GM20431 (cell line): Measurements from ENCODE around the gene SPO11.

Experiments used
- in situ Hi-C: fragments of 300-500 bp; cut with MseI, MboI; formaldehyde crosslinking; loops from one replicate; pipeline ENCODE4 v1.15.0; 2020; ENCODE audit warnings: low sequenced_read_pairs; ENCODE audit not compliant: unreplicated experiment

SPO11 gene

DNA sequence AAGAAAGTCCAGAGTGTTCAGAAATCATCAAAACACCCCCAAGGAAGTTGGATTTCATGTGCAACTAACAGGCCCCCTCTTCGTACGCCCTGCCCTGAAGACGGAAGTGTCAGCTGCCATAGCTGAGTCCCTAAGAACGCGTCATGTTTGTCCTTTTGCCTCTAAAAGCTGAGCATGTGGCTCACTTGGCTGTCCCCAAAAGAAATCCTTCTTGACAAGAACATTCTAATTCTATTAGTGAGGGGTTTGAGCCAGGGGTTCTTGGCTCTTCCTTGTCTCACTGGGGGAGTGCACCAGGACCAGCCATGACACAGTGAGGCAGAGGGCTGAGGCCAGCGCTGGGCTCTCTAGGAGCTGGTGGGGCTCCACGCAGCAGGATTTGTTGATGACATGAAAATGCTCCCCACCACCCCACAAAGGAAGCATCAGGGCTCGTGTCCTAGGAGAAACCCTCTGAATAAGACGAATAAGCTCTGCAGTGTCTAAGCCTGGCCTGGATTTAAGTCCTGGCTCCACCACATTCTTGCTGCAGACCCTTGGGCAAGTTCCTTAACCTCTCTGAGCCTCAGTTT is 20.0 kb upstream of the SPO11 start:
- in situ Hi-C loops, result no loop called here

DNA sequence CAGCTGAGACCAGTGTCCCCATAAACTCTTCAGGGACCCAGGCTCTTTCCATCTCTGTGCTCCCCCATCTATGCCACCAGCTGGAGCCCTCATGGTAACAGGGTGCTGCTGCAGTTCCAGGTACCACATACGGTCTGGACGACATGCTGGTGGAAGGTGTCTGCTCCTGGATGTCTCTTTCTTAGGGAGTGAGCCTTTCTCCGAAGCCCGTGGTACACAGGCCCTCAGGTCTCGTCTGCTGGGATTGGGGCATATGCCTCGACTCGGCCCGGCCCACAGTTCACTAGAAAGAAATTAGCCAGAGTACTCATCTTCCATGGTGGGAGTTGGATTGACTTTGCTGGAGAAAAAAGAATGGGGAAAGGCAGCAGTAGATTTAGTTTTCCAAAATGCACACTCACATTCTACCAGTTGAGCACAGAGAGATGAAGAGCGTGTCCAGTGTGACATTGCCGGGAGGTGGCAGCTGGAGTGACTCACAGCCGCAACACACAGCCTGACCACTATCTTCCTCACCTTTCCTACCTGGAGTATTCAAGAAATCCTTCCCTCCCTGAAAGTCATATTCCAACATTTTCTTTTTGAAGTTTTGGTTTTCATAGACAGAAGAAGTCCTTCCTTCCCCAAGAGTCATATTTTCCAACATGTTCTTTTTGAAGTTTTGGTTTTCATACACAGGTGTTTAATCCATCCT is 18.6 kb upstream of the SPO11 start:
- in situ Hi-C loops, result no loop called here

DNA sequence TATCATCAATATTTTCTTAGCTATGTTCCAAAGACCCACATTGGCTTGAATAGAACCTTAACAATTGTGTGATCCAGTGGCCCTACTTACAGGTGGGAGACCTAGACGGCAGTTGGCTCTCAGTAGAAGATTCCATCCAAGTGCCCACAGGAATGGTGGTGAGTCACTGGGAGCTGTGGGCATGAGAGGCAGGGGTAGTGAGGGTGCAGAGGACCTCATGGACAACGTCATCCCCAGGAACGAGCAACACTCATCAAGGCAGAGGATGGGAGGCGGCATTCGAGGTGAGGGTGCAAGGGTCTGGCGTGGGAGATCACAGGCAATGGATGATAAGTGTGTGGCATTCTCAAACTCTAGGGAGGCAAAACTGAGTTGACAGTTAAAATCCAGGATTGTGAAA is 17.5 kb upstream of the SPO11 start:
- in situ Hi-C loops, result no loop called here

DNA sequence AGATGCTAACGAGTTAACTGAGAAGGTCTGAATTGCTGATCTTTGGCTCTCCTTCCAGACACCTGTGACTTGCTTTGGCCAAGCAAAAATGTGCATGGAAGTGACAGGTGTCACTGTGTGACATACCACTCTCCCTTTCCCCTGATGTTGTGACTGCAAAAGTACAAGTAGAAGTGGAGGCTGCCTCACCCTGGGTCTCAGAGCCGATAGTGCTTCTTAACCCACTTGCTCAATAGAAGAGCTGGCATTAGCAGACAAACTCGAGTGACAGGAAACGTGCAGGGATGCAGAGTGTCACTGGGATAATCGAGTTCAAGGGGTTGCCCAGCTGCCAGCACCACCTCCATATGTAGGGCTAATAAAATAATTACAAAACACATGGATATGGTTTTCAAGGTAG is 16.4 kb upstream of the SPO11 start:
- in situ Hi-C loops, result no loop called here

DNA sequence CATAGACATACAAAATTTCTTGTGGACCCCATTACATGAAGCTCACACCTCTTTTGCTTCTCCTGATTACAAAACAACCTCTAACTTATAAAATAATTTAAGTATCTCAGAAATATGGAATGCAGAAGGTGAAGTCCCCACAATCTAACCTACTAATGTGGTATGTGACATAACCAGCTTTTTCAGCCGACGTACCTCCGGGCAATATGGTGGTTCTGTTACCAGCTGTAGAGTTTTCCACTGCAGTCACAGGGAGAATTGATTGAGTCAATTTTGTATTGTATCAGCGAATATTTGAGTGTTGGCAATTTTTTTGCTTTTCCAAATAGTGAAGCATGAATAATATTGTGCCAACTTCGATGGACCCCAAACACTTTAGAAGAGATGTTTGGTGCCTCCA is 15.7 kb upstream of the SPO11 start:
- in situ Hi-C loops, result no loop called here

DNA sequence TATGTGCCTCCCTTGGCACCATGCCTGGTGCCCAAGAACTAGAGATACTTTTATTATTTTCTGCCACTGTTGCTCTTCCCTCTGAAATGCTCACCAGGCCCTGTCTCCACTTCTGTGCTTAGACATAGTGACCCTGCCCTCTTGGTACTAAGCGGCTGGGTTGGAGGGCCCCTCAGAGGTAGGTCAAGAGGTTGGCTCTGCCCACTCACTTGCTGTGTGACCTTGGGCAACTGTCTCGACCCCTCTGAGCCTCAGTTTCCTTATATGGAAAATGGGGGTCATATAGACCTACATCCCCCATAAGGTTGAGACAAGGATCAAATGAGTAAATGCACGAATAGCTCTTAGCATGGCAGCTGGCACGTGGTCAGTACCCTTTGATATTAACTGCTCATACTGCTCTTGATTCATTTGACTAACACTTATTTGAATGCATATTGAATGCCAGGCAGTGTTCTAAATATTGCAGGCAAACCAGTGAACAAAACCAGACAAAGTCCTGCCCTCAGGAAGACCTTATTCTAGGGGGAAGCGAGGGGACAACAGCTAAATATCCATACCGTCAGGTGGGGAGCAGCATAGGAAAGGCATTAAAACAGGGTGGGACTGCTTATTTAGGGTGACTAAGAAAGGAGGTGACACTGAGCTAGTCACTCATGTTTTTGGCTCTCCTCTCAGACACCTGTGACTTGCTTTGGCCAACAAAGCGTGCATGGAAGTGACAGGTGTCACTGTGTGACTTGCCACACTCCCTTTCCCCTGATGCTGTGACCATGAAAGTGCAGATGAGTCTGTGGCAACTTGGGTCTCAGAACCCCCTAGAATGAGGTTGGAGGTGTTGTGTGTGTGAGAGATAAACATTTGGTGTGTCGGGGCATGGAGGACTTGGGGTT is 14.3 kb upstream of the SPO11 start:
- in situ Hi-C loops, result no loop called here

DNA sequence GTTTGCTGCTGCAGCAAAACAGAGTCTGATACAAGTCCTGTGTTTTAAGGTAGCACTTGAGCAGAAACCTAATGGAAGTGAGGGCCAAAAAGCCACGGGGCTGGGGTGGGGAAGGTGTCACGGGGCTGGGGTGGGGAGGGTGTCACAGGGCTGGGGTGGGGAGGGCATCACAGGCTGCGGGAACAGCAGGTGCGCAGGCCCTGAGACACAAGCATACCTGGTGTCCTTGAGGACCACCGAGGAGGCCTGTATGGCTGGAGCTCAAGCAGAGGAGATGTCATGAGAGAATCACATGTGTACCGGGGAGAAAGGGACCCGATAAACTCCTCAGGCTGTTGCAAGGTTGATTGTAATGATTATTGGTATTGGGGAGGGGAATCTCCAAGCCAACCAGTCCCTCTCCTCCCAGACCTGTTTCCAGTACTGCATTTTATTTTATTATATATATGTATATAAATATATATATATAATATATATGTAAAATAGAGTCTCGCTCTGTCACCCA is 13.6 kb upstream of the SPO11 start:
- in situ Hi-C loops, result no loop called here

DNA sequence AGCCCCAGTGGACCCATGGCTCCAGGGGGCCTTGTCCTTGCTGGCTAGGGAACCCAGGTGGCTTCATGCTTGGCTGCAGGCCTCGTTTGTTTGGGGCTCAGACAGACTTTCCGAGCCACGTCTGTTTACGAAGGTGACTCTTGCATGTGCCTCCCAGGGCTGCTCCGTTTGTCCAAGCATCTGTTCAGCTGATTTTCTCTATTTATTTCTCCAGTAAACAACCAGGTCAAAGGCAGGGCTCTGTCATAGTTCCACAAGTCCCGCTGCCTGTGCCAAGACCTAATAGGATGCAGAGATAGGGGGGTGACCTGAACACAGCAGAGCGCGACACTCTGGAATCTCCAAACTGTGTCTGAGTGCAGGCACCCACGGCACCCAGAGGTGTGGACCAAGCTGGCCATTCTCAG is 12.8 kb upstream of the SPO11 start:
- in situ Hi-C loops, result no loop called here

DNA sequence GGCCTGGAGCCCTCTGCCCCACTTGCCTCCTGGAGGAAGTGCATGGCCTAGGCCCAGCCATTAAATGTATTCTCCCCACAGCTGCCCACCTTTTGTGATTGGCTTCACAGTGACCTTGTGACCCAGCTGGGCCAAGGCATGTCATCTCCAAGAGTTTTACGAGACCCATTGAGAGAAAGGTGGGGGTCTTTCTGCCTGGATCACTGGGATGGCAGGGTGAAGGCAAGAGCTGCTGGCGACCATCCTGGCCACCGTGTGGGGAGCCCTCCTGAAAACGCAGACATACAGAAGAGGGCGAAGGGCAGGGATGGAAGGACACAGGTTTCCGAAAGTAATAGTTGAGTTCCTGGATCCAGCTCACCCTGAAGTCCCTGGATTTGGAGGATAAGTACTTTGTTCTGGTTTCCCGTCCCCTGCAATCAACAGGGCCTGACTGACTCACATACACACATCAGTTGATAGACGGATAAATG is 12.3 kb upstream of the SPO11 start:
- in situ Hi-C loops, result no loop called here

DNA sequence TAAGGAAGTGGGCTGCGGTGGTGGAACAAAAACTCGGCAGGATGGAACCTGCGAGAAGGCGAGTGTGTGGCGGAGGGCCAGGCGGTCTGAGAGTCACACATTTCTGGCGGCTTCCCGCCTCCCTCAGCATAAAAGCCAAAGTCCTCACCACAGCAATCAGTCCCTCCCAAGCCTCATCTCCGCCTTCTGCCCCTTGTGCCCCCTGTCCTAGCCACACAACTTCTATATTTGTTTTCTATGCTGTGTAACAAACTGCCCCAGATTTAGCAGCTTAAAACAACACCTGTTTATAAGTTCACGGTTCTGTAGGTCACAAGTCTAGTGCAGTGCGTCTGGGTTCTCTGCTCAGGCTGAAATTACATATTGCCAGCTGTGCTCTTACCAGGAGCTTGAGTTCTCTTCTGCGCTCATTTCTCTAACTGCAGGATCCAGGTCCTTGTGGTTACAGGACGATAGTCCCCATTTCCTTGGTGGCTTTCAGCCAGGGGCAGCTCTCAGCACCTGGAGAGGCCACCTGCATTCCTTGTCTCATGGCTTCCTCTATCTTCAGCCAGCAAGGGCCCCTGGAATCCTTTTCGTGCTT is 11.7 kb upstream of the SPO11 start:
- in situ Hi-C loops, result no loop called here

DNA sequence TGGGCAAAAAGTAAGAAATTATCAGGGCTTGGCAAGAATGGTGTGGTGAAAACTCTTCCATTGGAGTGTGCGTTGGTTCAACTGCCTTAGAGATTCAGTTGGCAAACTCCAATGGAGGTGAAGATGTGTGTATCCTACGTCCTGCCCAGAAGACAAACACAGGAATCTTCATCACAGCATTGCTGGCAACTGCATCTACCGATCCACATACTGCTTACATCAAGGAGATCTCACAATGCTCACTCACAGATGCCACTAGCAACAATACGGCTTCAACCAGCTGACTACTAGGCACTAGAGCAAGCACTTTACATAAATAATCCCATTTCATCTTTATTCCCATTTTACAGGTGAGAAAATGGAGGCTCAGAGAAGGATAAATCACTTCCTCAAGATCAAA is 10.0 kb upstream of the SPO11 start:
- in situ Hi-C loops, result no loop called here

DNA sequence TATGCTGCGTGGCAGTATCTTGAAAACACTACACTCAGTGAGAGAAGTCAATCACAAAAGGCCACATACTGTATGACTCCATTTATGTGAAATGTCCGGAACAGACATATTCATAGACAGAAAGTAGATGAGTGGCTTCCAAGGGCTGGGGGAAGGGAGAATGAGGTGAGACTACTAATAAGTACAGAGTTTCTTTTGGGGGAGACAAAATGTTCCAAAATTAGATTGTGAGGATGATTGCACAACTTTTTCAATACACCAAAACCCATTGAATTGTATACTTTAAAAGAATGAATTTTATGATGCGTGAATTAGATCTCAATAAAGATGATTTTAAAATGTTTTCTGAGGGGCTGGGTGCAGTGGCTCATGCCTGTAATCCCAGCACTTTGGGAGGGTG is 9.2 kb upstream of the SPO11 start:
- in situ Hi-C loops, result no loop called here

DNA sequence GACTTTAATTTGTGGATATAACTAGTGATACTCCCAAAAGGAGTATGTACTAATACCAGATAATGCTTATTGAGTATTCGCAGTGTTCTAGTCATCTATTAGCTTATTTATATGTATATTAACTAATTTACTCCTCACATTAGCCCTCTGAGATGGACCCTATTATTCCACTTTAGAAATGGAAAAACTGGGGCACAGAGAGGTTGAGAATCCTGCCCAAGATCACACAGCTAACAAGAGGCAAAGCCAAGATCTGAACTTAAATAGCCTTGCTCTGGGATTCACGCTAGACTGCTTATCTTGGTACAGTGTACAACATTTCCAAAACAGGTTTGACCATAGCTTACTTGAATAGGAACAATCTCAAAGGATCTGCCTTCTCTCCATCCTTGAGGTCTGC is 8.5 kb upstream of the SPO11 start:
- in situ Hi-C loops, result no loop called here

DNA sequence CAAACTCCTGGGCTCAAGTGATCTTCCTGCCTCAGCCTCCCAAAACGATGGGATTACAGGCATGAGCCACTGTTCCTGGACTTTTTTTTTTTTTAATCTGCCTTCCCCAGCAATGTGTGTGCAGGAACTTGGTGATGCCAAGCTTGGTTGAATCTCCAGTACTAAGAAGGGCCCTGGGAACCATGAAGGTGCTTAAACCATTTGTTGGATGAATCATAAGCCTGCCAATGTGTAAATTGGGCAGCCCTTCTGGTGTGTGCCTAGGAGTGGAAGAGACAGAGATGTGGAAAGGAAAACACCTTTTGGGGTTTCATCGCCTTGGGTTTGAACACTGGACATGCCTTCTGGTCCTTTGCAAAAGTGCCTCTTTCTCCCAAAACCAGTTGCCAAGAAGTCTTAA is 7.1 kb upstream of the SPO11 start:
- in situ Hi-C loops, result no loop called here

DNA sequence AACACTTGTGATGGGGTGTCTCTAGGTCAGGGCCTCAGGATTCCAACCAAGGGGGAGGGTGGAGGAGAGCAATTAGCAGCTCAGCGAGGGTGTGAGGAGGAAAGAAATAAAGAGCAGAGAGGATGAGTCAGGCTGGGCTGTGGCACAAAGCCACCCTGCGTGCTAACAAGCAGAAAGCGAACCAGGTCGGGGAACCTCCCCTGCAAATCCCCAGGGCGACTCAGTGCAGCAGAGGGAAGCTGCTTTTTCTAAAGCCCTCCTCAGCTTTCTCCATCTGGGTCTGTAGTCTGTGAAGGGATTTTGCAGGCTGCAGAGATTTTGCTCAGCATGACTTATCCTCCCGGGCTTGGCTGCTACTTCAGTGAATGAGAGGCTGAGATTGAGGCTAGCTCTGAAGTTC is 6.6 kb upstream of the SPO11 start:
- in situ Hi-C loops, result no loop called here

DNA sequence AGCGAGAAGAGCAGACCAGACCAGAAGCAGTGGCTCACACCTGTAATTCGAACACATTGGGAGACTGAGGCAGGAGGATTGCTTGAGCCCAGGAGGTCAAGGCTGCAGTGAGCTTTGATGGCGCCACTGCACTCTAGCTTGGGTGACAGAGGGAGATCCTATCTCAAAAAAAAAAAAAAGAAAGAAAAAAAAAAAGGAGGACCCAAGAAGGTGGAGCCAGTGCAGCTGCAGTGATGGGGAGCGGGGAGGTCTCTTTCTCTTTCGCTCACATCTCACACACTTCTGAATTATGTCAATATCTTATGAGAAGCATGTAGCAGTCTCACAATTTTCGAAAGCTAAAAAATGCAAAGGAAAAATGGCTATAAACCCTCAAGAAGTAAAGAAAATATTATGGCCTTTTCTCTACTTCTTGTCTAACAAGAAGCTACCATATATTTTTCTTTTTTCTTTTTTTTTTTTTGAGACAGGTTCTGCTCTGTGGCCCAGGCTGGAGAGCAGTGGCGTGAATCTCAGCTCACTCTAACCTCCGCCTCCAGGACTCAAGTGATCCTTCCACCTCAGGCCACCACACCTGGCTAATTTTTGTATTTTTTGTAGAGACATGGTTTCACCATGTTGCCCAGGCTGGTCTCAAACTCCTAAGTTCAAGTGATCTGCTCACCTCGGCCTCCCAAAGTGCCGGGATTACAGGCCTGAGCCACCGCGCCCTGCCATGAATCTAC is 3.8 kb upstream of the SPO11 start:
- in situ Hi-C loops, result no loop called here

DNA sequence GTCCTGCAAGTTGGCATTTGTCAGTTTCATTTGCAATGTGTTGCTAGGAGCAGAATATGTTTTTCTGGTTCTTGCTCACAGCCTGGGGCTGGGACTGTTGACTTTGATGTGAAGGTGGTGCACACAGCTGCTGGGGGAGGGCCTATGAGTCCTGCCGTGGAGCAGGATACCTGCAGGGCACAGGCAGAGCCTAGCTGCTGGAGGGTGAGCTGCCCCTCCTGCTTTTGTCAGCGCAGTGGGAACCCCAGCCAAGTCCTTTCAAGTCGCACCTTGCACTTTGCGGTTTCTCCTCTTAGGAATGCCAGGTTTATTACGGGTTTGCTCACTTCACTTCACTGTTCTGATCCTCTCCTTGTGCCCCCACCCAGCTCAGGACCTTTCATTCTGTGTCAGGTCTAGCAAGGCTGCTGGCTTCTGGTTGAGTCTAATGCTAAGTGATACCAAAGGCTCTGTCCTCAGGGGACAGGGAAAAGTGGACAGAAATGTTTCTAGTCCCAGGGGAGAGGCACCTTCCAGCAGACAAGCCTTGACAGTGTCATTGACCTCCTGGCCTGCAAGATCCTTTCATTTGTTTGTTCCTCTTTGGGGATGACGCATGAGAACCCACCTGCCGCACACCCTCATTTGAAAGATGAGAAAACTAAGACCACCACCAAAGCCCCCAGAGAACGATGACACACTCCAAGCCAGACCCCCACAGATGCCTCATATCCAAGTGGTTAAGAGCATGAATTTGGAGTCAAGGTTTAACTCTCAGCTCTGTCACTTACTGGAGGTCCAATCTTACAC is 2.7 kb upstream of the SPO11 start:
- in situ Hi-C loops, result no loop called here

DNA sequence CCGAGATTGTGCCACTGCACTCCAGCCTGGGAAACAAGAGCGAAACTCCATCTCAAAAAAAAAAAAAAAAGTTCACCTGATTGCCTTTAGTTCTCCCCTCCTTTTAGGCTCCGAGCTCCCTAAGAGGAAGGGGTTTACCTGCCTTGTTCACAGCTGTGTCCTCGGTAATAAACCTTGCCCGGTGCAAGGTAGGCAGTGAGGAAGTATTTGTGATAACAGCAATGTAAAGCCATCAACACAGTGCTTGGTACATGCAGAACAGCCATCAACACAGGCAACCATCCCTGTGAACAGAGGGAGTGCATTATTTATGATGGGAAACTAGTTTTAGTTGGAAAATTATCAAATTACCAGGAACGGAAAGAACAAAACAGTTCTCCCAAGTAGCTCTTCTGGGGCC is 1.8 kb upstream of the SPO11 start:
- in situ Hi-C loops, result no loop called here

DNA sequence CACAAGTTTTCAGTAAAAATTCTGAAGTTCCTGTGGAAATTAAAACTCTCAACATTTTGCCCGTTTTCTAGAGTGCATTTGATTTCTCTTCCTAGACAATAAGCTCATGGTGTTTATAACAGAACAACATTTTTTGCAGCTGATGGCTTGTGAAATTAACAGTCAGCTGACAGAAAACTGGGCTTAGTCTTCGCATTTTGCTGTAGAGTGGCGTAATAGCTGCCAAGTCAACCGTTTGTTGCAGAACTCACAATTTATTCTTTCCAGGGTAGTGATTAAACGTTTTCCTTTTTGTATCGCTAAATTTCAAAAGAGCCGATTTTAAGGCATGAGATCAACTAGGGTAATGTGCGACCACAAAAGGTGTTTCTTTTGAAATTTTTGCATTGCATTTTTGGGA is 1.4 kb downstream of the SPO11 start:
- in situ Hi-C loops, result loop anchor here (5.0 kb wide), 1 partner anchor 234 kb away; no protein-coding TSS in a partner anchor
